HEK293T (cell line): ENCODE data around the gene ZNF263.
A peak's percentile ranks its signal among the peaks of the same experiment; 100 is the strongest.
"Not testable (repeated sequence)": the region's sequence is repeated elsewhere in the genome, so short reads cannot be mapped to it uniquely, and the experiment has no call there.

Experiments used
- CTCF ChIA-PET: fragments of 350-600 bp; formaldehyde crosslinking; extraction: SDS; loops from one replicate; lab custom pipeline; 2021; ENCODE audit warnings: antibody characterized with exemption, inconsistent platforms; lab: Yijun Ruan, JAX
- POLR2A ChIA-PET: fragments of 350-600 bp; formaldehyde crosslinking; extraction: SDS; loops from one replicate; lab custom pipeline; 2020; ENCODE audit warnings: antibody characterized with exemption, inconsistent platforms; lab: Yijun Ruan, JAX
- DNase-seq: peaks from one replicate; pipeline ENCODE4 v3.0.0; 2012; ENCODE audit warnings: mixed read lengths; ENCODE audit errors: extremely low spot score
- ARNT ChIP-seq: fragments of 450-650 bp; IDR thresholded peaks from 2 replicates; pipeline ENCODE4 v1.6.1; 2017; ENCODE audit warnings: mild to moderate bottlenecking
- BHLHE40 ChIP-seq: fragments of 450-650 bp; IDR thresholded peaks from 2 replicates; pipeline ENCODE4 v1.6.1; 2016; ENCODE audit warnings: mild to moderate bottlenecking, moderate library complexity, borderline replicate concordance
- CTBP1 ChIP-seq: fragments of 450-650 bp; IDR thresholded peaks from 2 replicates; pipeline ENCODE4 v1.6.1; 2016; ENCODE audit warnings: borderline replicate concordance
- ELF4 ChIP-seq: fragments of 450-650 bp; IDR thresholded peaks from 2 replicates; pipeline ENCODE4 v1.6.1; 2017; ENCODE audit warnings: antibody characterized with exemption
- FOXA1 ChIP-seq: fragments of 450-650 bp; IDR thresholded peaks from 2 replicates; pipeline ENCODE4 v1.6.1; 2016; ENCODE audit warnings: mild to moderate bottlenecking
- FOXK2 ChIP-seq: fragments of 450-650 bp; IDR thresholded peaks from 2 replicates; pipeline ENCODE4 v1.6.1; 2016; ENCODE audit warnings: mild to moderate bottlenecking
- FOXM1 ChIP-seq: fragments of 450-650 bp; IDR thresholded peaks from 2 replicates; pipeline ENCODE4 v1.6.1; 2017; ENCODE audit warnings: mild to moderate bottlenecking, borderline replicate concordance
- HDGF ChIP-seq: fragments of 450-650 bp; IDR thresholded peaks from 2 replicates; pipeline ENCODE4 v1.6.1; 2017; ENCODE audit warnings: antibody characterized with exemption, borderline replicate concordance
- L3MBTL2 ChIP-seq: fragments of 450-650 bp; conservative IDR thresholded peaks from 2 replicates; pipeline ENCODE4 v1.6.1; 2016; ENCODE audit warnings: mild to moderate bottlenecking
- LEF1 ChIP-seq: fragments of 450-650 bp; IDR thresholded peaks from 2 replicates; pipeline ENCODE4 v1.6.1; 2017; ENCODE audit warnings: mild to moderate bottlenecking, borderline replicate concordance
- NFRKB ChIP-seq: fragments of 450-650 bp; IDR thresholded peaks from 2 replicates; pipeline ENCODE4 v1.6.1; 2016; ENCODE audit warnings: mild to moderate bottlenecking, moderate library complexity
- PKNOX1 ChIP-seq: fragments of 450-650 bp; IDR thresholded peaks from 2 replicates; pipeline ENCODE4 v1.6.1; 2016
- SP1 ChIP-seq: fragments of 450-650 bp; IDR thresholded peaks from 2 replicates; pipeline ENCODE4 v1.6.1; 2017
- SUZ12 ChIP-seq: fragments of 450-650 bp; IDR thresholded peaks from 2 replicates; pipeline ENCODE4 v1.6.1; 2016; ENCODE audit warnings: mild to moderate bottlenecking
- TARDBP ChIP-seq: fragments of 450-650 bp; IDR thresholded peaks from 2 replicates; pipeline ENCODE4 v1.6.1; 2016
- ZNF384 ChIP-seq: fragments of 450-650 bp; IDR thresholded peaks from 2 replicates; pipeline ENCODE4 v1.6.1; 2016

The ZNF263 gene

GRCh38 chr16:3256866-3257465 lies 26.3 kb upstream of the ZNF263 start:
- POLR2A ChIA-PET = interaction anchor here (1.1 to 1.2 kb wide), 2 partner anchors 25 to 26 kb away, joined by 4 to 5 read pairs; partner anchors contain the start of gene ZNF263
- no peak for TF ChIP-seq TARDBP
- DNase-seq = no peak
- CTCF ChIA-PET = no interaction called here

DNA sequence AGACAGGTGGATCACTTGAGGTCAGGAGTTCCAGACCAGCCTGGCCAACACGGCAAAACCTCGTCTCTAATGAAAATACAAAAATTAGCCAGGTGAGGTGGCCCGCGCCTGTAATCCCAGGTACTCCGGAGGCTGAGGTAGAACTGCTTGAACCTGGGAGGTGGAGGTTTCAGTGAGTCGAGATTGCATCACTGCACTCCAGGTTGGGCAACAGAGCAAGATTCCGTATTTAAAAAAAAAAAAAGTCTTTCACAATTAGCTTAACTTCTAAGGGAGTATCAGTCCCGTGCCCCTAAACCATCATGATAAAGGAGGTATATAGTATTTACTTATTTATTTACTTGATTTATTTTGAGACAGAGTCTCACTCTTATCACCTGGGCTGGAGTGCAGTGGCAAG lies 23.5 kb upstream of the ZNF263 start:
- no peak for DNase-seq
- ChIA-PET POLR2A (no interaction called here), CTCF (interaction anchor here (1.2 kb wide), 1 partner anchor 14 kb away, joined by 5 read pairs; no protein-coding TSS in a partner anchor)
- TF ChIP-seq ARNT (no peak), ELF4 (no peak), ZNF384 (no peak), FOXA1 (no peak), HDGF (no peak), SP1 (no peak), FOXK2 (no peak), SUZ12 (no peak), NFRKB (no peak), CTBP1 (no peak), L3MBTL2 (no peak)

DNA sequence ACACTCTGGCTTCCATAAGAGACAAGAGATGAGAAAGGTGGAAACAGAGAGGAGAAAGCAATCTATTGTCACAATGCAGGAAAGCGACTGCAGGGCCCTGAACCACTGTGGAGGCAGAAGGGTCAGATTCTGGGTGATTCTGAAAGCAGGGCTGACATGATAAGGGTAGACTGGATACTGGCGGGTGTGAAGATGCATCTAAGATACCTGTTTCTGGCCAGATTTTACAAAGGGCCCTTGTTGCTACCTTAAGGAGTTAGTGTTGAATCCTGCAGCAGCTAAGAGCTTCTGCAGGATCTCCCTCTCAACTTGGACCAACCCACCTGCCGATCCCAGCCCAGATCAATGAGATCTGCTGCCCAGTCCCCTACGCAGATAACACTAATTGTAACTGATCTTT lies 20.8 kb upstream of the ZNF263 start:
- CTCF ChIA-PET = no interaction called here
- TF ChIP-seq LEF1 (no peak), HDGF (no peak), ARNT (no peak), L3MBTL2 (no peak), FOXK2 (no peak), NFRKB (no peak), BHLHE40 (no peak), TARDBP (no peak)
- POLR2A ChIA-PET = interaction anchor here (1.5 kb wide), 1 partner anchor 20 kb away, joined by 4 read pairs; the partner anchor contains the start of gene ZNF263
- DNase-seq = no peak

DNA sequence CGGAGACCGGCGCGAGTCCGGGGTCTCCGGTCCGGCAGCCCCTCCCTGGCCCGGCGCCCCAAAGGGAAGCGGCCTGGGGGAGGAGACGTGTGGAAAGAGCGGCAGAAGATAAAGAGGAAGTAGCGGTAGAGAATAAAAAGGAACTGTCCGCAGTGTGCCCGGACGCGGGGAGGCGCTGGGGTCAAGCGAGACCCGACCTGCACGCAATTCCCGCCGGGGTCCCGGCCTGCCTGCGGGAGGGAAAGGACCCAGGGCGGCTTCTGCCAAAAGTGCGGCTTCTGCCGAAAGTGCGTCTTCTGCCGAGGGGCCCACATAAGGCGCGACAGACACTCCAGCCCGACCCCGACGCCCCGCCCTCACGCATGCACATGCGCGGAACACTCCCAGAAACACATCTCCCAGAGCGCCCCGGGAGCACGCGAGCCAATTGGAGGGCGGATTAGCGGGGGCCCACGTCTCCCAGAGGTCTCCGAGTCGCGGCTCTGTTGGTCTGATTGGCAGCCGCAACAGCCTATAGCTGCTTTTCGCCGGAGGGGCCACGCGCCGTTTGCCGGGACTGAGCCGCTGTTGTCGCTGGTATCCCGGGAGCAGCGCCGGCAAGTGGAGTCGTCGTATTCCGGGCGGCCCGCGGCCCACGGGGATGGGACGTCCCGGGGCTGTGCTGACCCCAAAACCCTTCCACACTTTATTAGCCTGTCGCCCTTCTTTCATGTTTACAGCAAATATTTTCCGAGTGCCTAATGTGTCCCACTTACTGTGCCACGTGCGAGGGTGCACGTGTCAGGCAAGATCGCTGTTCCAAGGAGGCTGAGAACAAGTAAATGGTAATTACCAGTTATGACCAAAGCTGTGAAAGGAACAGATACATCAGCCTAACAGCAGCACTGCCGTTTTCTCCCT lies 18.9 kb upstream of the ZNF263 start:
- TF ChIP-seq ZNF384 = no peak
- no peak for TF ChIP-seq FOXA1
- peak; percentile 99 for TF ChIP-seq PKNOX1
- TF ChIP-seq SP1 = no peak
- TF ChIP-seq L3MBTL2 = peak; percentile 99
- no peak for TF ChIP-seq CTBP1
- DNase-seq = peak; percentile 96
- ChIA-PET CTCF (no interaction called here), POLR2A (interaction anchor here (0.6 to 1.7 kb wide), 12 partner anchors 8 to 237 kb away, joined by 3 to 15 read pairs (median 4); partner anchors contain the start of genes CLUAP1, NAA60, ZNF174 and ZNF213)

DNA sequence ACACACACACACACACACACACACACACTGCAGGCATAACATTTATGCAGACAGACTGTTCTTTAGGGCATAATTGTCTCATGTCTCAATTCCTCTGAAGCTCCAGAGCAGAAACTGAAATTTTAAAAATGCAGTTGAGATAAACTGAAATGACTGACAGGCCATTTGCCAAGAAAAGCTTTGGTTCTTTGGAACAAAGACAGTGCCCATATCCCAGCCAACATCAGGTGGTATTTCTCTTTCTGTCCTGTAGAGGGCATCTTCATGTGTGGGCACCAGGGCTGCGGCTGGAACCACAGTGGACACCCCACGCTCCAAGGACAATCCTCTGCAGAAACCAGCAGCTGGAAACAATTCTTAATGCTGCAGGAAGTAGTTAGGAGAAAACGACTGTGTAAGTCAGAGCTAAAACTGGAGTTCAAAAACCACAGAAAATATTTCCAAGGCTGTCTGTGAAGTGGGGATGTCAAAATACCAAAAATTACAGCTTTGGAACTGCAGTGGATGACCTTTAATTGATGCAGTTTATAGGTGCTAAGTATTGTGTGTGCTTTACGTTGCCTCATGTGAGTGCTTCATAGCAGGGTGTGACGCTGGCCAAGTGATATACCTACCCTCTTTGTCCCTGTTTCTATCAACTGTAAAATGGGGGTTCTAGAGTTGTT lies 16.3 kb upstream of the ZNF263 start:
- CTCF ChIA-PET = interaction anchor here (0.7 to 1.6 kb wide), 7 partner anchors 9 to 95 kb away, joined by 3 to 6 read pairs (median 3); no protein-coding TSS in a partner anchor
- POLR2A ChIA-PET = interaction anchor here (1.9 to 2.8 kb wide), 3 partner anchors 9 to 32 kb away, joined by 6 to 30 read pairs (median 6); partner anchors contain the start of genes ZNF200 and ZNF263
- TF ChIP-seq LEF1 (no peak), PKNOX1 (peak; percentile 85)
- peak; percentile 51 for DNase-seq

DNA sequence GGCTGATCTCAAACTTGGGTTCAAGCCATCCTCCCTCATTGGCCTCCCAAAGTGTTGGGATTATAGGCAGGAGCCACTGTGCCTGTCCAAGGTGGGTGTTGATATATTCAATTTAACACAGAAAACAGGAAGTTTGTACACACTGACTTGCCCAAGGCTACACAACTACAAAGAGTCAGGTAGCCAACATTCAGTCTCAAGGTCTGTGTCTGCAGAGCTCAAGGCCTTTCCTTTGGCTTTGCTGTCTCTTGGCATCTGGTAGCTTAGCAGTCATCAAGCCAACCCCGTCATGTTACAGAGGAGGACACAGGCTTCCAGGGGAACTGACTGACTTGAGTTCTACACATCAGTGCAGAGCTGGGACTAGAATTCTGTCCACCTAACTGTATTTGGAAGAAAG lies 15.0 kb upstream of the ZNF263 start:
- POLR2A ChIA-PET = interaction anchor here (1.0 to 2.8 kb wide), 2 partner anchors 15 to 189 kb away, joined by 3 to 30 read pairs; partner anchors contain the start of gene ZNF263
- DNase-seq = no peak
- TF ChIP-seq FOXM1 (no peak), PKNOX1 (no peak), ZNF384 (no peak), FOXK2 (no peak), NFRKB (no peak), SP1 (no peak), SUZ12 (no peak), ARNT (no peak)
- CTCF ChIA-PET = no interaction called here

DNA sequence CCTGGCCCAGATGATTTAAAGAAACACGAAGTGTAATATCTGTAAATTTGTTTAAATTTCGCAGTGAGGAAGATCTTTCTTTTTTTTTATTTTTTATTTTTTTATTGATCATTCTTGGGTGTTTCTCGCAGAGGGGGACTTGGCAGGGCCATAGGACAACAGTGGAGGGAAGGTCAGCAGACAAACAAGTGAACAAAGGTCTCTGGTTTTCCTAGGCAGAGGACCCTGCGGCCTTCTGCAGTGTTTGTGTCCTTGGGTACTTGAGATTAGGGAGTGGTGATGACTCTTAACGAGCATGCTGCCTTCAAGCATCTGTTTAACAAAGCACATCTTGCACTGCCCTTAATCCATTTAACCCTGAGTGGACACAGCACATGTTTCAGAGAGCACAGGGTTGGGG lies 12.6 kb upstream of the ZNF263 start:
- POLR2A ChIA-PET, CTCF ChIA-PET, DNase-seq: not testable (repeated sequence)

- POLR2A ChIA-PET, CTCF ChIA-PET, DNase-seq: not testable (repeated sequence)
Observed at GRCh38 chr16:3271281-3271680, 12.0 kb upstream of the ZNF263 start.
